KMS-11 (cell line): ENCODE measurements around the gene CHD6.

Source experiments
- H2AFZ ChIP-seq: fragments of 200-600 bp; sonication (generic); 2 replicates; pipeline ENCODE4 v1.6.1; 2016; ENCODE audit warnings: antibody characterized with exemption, mixed run types, low read depth
- H3K27ac ChIP-seq: fragments of 200-600 bp; sonication (generic); 2 replicates; pipeline ENCODE4 v1.6.1; 2016; ENCODE audit warnings: mild to moderate bottlenecking, mixed run types
- H3K27me3 ChIP-seq: fragments of 200-600 bp; sonication (generic); 2 replicates; pipeline ENCODE4 v1.6.1; 2017; ENCODE audit warnings: mild to moderate bottlenecking, low read depth, mixed run types, moderate library complexity; ENCODE audit not compliant: insufficient read depth
- H3K36me3 ChIP-seq: fragments of 200-600 bp; sonication (generic); 2 replicates; pipeline ENCODE4 v1.6.1; 2017; ENCODE audit warnings: mild to moderate bottlenecking, mixed run types; ENCODE audit not compliant: insufficient read depth
- H3K4me1 ChIP-seq: fragments of 200-600 bp; sonication (generic); 2 replicates; pipeline ENCODE4 v1.6.1; 2016; ENCODE audit warnings: mild to moderate bottlenecking, low read depth, mixed run types; ENCODE audit not compliant: poor library complexity, severe bottlenecking
- H3K4me2 ChIP-seq: fragments of 200-600 bp; sonication (generic); 2 replicates; pipeline ENCODE4 v1.7.0; 2016; ENCODE audit warnings: mild to moderate bottlenecking, mixed run types
- H3K4me3 ChIP-seq: fragments of 200-600 bp; sonication (generic); IDR thresholded peaks from 2 replicates; pipeline ENCODE4 v1.6.1; 2017; ENCODE audit warnings: low read depth, low read length, mixed read lengths; ENCODE audit not compliant: insufficient read depth
- H3K79me2 ChIP-seq: fragments of 200-600 bp; sonication (generic); 2 replicates; pipeline ENCODE4 v1.6.1; 2016; ENCODE audit warnings: low read depth, mixed run types; ENCODE audit not compliant: insufficient read depth
- H3K9ac ChIP-seq: fragments of 200-600 bp; sonication (generic); 2 replicates; pipeline ENCODE4 v1.6.1; 2016; ENCODE audit warnings: mild to moderate bottlenecking, mixed run types
- H4K20me1 ChIP-seq: fragments of 200-600 bp; sonication (generic); 2 replicates; pipeline ENCODE4 v1.6.1; 2016; ENCODE audit warnings: mild to moderate bottlenecking, mixed run types; ENCODE audit not compliant: insufficient read depth
- CTCF ChIP-seq: fragments of 200-600 bp; sonication (generic); conservative IDR thresholded peaks from 2 replicates; pipeline ENCODE4 v1.6.1; 2017; ENCODE audit warnings: low read depth, mild to moderate bottlenecking, antibody characterized with exemption, low read length, moderate library complexity, mixed read lengths

Gene CHD6

GRCh38 chr20:41627611-41628244 lies 9.6 kb upstream of the CHD6 start:
- no peak for TF ChIP-seq CTCF
- no peak overlapping the region for H3K9ac ChIP-seq
- H4K20me1 ChIP-seq = no peaks in the 10 kb centered on the region
- no peak overlapping the region for H3K4me2 ChIP-seq
- H3K27ac ChIP-seq = no peak overlapping the region
- no peaks in the 10 kb centered on the region for H3K27me3 ChIP-seq
- no peaks in the 10 kb centered on the region for H3K79me2 ChIP-seq
- H3K36me3 ChIP-seq = no peaks in the 10 kb centered on the region
- H2AFZ ChIP-seq = no peak overlapping the region
- no peak overlapping the region for H3K4me3 ChIP-seq
- no peaks in the 10 kb centered on the region for H3K4me1 ChIP-seq

DNA sequence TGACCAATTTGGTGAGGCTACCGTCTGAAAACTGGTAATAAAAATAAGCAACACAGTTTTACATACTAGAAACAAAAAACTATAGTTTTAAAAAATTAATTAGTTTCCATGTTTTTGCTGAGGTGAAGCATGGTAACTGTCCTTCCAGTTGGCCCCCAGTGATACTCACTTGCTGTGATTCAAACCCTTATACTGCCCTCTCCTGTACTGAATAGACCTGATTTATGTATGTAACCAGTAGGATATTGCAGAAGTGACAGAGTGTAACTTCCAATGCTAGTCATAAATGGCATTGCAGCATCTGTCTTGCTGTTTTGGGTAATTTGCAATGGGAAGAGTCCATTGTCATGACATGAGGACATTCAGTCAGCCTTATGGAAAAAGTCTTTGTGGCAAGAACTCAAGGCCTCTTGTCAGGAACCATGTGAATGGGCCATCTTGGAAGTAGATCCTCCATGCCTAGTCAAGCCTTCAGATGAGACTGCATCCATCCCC lies 8.9 kb upstream of the CHD6 start:
- Histone ChIP-seq H3K27ac (no peak overlapping the region), H3K36me3 (no peaks in the 10 kb centered on the region), H3K27me3 (no peaks in the 10 kb centered on the region), H4K20me1 (no peaks in the 10 kb centered on the region), H2AFZ (no peak overlapping the region), H3K79me2 (no peaks in the 10 kb centered on the region), H3K4me3 (no peak overlapping the region), H3K4me2 (no peak overlapping the region), H3K4me1 (no peaks in the 10 kb centered on the region), H3K9ac (no peak overlapping the region)
- TF ChIP-seq CTCF = no peak

GRCh38 chr20:41623625-41624375 lies 5.6 kb upstream of the CHD6 start:
- H3K4me1 ChIP-seq = no peaks in the 10 kb centered on the region
- no peaks in the 10 kb centered on the region for H4K20me1 ChIP-seq
- H3K27ac ChIP-seq = no peak overlapping the region
- no peaks in the 10 kb centered on the region for H3K36me3 ChIP-seq
- H3K27me3 ChIP-seq = no peaks in the 10 kb centered on the region
- no peak overlapping the region for H3K4me3 ChIP-seq
- H3K4me2 ChIP-seq = no peak overlapping the region
- H2AFZ ChIP-seq = no peak overlapping the region
- H3K79me2 ChIP-seq = no peaks in the 10 kb centered on the region
- TF ChIP-seq CTCF = no peak
- H3K9ac ChIP-seq = no peak overlapping the region

GRCh38 chr20:41622584-41622983 lies 4.4 kb upstream of the CHD6 start:
- no peak for TF ChIP-seq CTCF
- H3K27me3 ChIP-seq = no peaks in the 10 kb centered on the region
- H3K27ac ChIP-seq = no peak overlapping the region
- no peak overlapping the region for H2AFZ ChIP-seq
- no peaks in the 10 kb centered on the region for H3K79me2 ChIP-seq
- no peak overlapping the region for H3K4me3 ChIP-seq
- H3K4me2 ChIP-seq = no peak overlapping the region
- H3K9ac ChIP-seq = no peak overlapping the region
- no peaks in the 10 kb centered on the region for H3K36me3 ChIP-seq
- H4K20me1 ChIP-seq = no peaks in the 10 kb centered on the region
- no peaks in the 10 kb centered on the region for H3K4me1 ChIP-seq
